Uterus (tissue), 4 donors: ENCODE measurements around the gene GPR87. TPM values are rescaled to one million over a fixed set of nuclear protein-coding genes. Genes with fewer than 3 reads are reported as not detected.

Source experiments
- DNase-seq, 2 donors: peaks; one replicate each; pipeline ENCODE4 v3.0.0-alpha.2; 2019 to 2020
- H3K27ac ChIP-seq, 2 donors: fragments of 200-600 bp; sonication (generic); 1 replicate in 1 of 2; 2 replicates in 1 of 2; pipeline ENCODE4 v1.5.1; 2016 to 2018
- H3K27me3 ChIP-seq, 2 donors: fragments of 200-600 bp; sonication (generic); one replicate each; pipeline ENCODE4 v1.5.1; 2018 to 2019; ENCODE audit warnings: control low read depth in 1 of 2
- H3K36me3 ChIP-seq, 2 donors: fragments of 200-600 bp; sonication (generic); one replicate each; pipeline ENCODE4 v1.5.1; 2019; ENCODE audit warnings: control low read depth in 1 of 2
- H3K4me1 ChIP-seq, 2 donors: fragments of 200-600 bp; sonication (generic); one replicate each; pipeline ENCODE4 v1.5.1; 2018 to 2019; ENCODE audit warnings: control low read depth in 1 of 2
- H3K4me3 ChIP-seq, 2 donors: fragments of 200-600 bp; sonication (generic); 1 replicate in 1 of 2; 2 replicates in 1 of 2; pipeline ENCODE4 v1.5.1; 2018 to 2019; ENCODE audit warnings: mild to moderate bottlenecking in 1 of 2
- H3K9me3 ChIP-seq, 2 donors: fragments of 200-600 bp; sonication (generic); one replicate each; pipeline ENCODE4 v1.5.1; 2019; ENCODE audit warnings: control low read depth in 1 of 2
- POLR2A ChIP-seq, 2 donors: fragments of 450-650 bp; IDR thresholded peaks; one replicate each; pipeline ENCODE4 v1.6.1; 2016; ENCODE audit warnings: antibody characterized with exemption in 2 of 2, mild to moderate bottlenecking in 1 of 2, moderate library complexity in 1 of 2
- intact Hi-C: fragments of 100-400 bp; cut with DNase I; formaldehyde crosslinking; loops from one replicate; pipeline ENCODE4 v1.15.1; 2023; ENCODE audit warnings: low total_unique reads
- total RNA-seq, 4 donors: library from RNA; depleted of rRNA in 3 of 4; stranded (reverse); fragments of >200 nt in 3 of 4; gene quantifications; one replicate each; pipeline versions ENCODE4 v1.1.0 to v1.2.4, GENCODE V29; 2014 to 2023
- TF ChIP-seq, protein P1 (sequence below), 4 experiments: fragments of 200-600 bp in 2 of 4; fragments of 450-650 bp in 2 of 4; sonication (generic) in 2 of 4; IDR thresholded peaks; one replicate each; pipeline ENCODE4 v1.5.1; 2016 to 2019; ENCODE audit warnings: antibody characterized with exemption in 4 of 4, mild to moderate bottlenecking in 2 of 4, moderate library complexity in 1 of 4
- donor health status: DM: yes; HTN: yes; CAD: no.

GPR87 gene, protein sequence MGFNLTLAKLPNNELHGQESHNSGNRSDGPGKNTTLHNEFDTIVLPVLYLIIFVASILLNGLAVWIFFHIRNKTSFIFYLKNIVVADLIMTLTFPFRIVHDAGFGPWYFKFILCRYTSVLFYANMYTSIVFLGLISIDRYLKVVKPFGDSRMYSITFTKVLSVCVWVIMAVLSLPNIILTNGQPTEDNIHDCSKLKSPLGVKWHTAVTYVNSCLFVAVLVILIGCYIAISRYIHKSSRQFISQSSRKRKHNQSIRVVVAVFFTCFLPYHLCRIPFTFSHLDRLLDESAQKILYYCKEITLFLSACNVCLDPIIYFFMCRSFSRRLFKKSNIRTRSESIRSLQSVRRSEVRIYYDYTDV
- total RNA-seq: under 1 TPM in 1 of 4 donors, not detected in 3; 0.21 TPM

DNA sequence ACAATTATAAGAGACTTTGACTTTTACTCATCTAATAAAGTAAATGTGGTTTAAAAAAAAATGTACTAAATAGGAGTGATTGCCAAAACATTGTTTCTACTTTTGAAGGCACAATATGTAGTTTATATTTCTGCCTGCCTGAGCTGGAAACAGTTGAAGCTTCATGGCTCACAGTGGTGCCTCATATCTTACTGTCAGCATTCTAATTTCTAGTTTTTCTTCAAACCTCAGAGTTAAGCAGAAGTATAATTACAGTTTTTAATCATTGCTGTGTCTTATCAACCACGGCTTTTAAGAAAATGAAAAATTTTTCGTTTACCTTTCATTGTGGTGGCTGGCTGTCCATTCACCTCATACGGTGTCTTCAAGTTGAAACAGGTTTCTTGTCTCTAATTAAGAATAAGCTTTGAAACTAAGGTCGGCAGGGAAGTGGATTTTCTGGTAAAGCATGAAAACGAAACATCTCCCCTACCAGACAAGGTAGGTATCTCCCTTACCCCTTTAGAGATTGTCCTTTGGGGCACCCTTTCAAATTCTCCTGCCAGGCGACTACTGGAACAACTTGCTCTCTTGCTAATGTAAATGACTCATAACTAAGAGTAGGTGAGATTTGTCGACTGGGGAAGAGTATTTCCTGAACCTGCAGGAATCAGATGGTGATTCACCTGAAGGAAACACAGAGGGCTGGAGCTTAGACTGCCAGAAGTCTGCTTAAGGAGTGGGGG lies at the start of gene GPR87:
Gene GPR87, minus strand, starts transcription at position 554 of the 725 bp plus-strand sequence. CDS start 16,720 bp downstream, outside the sequence.
- H3K27ac ChIP-seq: no peak within 1 kb of the TSS
- no peaks in the 10 kb centered on the region for H3K4me1 ChIP-seq
- no peak for TF ChIP-seq POLR2A (IDR thresholded peaks at IDR 0.05)
- TF ChIP-seq, protein P1, sequence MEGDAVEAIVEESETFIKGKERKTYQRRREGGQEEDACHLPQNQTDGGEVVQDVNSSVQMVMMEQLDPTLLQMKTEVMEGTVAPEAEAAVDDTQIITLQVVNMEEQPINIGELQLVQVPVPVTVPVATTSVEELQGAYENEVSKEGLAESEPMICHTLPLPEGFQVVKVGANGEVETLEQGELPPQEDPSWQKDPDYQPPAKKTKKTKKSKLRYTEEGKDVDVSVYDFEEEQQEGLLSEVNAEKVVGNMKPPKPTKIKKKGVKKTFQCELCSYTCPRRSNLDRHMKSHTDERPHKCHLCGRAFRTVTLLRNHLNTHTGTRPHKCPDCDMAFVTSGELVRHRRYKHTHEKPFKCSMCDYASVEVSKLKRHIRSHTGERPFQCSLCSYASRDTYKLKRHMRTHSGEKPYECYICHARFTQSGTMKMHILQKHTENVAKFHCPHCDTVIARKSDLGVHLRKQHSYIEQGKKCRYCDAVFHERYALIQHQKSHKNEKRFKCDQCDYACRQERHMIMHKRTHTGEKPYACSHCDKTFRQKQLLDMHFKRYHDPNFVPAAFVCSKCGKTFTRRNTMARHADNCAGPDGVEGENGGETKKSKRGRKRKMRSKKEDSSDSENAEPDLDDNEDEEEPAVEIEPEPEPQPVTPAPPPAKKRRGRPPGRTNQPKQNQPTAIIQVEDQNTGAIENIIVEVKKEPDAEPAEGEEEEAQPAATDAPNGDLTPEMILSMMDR (IDR thresholded peaks at IDR 0.05): no peak
- no peak for DNase-seq
- H3K9me3 ChIP-seq: no peaks in the 10 kb centered on the region
- H3K36me3 ChIP-seq: no peaks in the 10 kb centered on the region
- no peaks in the 10 kb centered on the region for H3K27me3 ChIP-seq
- no peak within 1 kb of the TSS for H3K4me3 ChIP-seq
- intact Hi-C loops: no loop called here

DNA sequence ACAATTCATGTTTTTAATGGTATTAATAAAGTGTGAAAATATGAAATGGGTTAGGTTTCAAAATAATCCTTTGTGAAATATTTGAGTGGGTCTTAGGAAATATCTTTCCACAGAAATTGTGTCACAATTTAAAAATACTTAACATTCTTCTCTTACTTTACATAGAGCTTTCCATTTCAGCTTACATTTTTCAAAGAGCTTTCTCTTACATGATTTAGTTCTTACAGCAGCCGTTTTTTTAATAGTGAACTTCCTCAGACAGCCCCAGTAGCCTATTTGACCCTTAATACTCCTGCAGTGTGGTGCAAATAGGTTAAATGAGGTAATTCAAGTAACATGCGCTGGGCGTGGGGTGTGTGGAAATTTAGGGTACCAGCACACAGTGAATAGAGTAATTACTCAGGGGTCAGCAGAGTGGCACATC lies 46.1 kb upstream of the GPR87 start:
- H3K27me3 ChIP-seq: no peaks in the 10 kb centered on the region
- H3K4me3 ChIP-seq: no peak overlapping the region
- TF ChIP-seq, protein P1 (IDR thresholded peaks at IDR 0.05): no peak
- TF ChIP-seq POLR2A (IDR thresholded peaks at IDR 0.05): no peak
- no peaks in the 10 kb centered on the region for H3K9me3 ChIP-seq
- no peak for DNase-seq
- H3K4me1 ChIP-seq: no peaks in the 10 kb centered on the region
- intact Hi-C loops: no loop called here
- no peak overlapping the region for H3K27ac ChIP-seq
- no peaks in the 10 kb centered on the region for H3K36me3 ChIP-seq

DNA sequence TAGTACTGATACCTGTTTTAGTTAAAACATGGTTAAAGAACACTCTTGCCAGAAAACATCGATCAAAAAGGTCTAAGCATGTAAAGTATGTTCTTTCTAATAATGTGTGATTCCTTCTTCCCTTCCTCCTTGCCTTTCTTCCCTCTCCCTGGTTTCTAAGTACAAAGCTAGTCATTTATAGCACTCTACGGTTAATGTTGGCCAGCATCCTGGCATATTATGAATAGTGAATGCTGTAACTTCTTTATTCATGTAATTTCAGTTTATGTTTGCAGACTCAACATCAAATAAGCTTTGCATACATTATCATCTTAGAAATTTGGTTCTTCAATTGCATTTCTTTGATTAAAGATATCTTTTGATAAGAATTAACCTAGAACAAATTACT lies 40.8 kb upstream of the GPR87 start:
- Histone ChIP-seq H3K4me3 (no peak overlapping the region), H3K27ac (no peak overlapping the region), H3K27me3 (no peaks in the 10 kb centered on the region), H3K9me3 (no peaks in the 10 kb centered on the region), H3K4me1 (no peaks in the 10 kb centered on the region), H3K36me3 (no peaks in the 10 kb centered on the region)
- TF ChIP-seq, protein P1 (IDR thresholded peaks at IDR 0.05): no peak
- TF ChIP-seq POLR2A (IDR thresholded peaks at IDR 0.05): no peak
- intact Hi-C loops: no loop called here
- no peak for DNase-seq

DNA sequence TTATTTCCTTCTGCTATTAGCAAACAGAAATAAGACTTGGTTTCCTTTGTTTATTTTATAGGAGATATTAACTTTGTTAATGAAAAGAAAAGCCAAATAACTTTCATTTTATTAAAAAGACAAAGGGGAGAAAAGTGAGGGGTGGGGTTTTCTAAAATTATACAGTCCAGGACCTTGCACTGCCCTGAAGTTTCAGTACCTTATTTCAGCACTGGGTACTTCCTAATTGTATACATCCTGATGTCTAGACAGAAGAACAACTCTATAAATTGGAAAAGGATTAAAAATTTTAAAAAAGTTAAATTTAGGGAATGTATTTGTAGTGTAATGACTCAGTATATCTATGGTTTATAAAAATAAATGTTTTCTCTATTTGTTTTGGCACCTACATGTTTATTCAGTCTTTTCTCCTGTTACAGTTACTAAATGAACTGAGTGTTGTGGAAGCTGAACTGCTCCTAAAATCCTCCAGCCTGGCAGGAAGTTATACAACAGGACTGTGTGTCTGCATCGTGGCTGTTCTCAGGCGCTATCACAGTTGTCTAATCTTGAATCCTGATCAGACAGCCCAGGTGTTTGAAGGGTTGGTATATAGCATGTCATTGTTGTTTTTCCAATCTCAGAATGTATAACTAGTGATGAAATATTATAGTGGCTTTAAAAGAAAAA lies 40.3 kb upstream of the GPR87 start:
- Histone ChIP-seq H3K4me3 (no peak overlapping the region), H3K4me1 (no peaks in the 10 kb centered on the region), H3K27me3 (no peaks in the 10 kb centered on the region), H3K36me3 (no peaks in the 10 kb centered on the region), H3K27ac (no peak overlapping the region), H3K9me3 (no peaks in the 10 kb centered on the region)
- intact Hi-C loops: no loop called here
- TF ChIP-seq, protein P1 (IDR thresholded peaks at IDR 0.05): no peak
- TF ChIP-seq POLR2A (IDR thresholded peaks at IDR 0.05): no peak
- DNase-seq: no peak
